DND-41 (cell line): Measurements from ENCODE around the gene PRR7.

Source experiments
- EZH2 ChIP-seq: IDR thresholded peaks from 3 replicates; pipeline ENCODE4 v1.6.1; 2012; ENCODE audit warnings: borderline replicate concordance, low read depth, mild to moderate bottlenecking, moderate library complexity, low read length, inconsistent platforms; ENCODE audit not compliant: severe bottlenecking
- TF ChIP-seq, protein P1 (sequence below): IDR thresholded peaks from 2 replicates; pipeline ENCODE4 v1.5.1; 2012; ENCODE audit warnings: borderline replicate concordance, low read length, moderate library complexity, mild to moderate bottlenecking; ENCODE audit not compliant: poor library complexity, severe bottlenecking; ENCODE audit errors: extremely low read depth

DNA sequence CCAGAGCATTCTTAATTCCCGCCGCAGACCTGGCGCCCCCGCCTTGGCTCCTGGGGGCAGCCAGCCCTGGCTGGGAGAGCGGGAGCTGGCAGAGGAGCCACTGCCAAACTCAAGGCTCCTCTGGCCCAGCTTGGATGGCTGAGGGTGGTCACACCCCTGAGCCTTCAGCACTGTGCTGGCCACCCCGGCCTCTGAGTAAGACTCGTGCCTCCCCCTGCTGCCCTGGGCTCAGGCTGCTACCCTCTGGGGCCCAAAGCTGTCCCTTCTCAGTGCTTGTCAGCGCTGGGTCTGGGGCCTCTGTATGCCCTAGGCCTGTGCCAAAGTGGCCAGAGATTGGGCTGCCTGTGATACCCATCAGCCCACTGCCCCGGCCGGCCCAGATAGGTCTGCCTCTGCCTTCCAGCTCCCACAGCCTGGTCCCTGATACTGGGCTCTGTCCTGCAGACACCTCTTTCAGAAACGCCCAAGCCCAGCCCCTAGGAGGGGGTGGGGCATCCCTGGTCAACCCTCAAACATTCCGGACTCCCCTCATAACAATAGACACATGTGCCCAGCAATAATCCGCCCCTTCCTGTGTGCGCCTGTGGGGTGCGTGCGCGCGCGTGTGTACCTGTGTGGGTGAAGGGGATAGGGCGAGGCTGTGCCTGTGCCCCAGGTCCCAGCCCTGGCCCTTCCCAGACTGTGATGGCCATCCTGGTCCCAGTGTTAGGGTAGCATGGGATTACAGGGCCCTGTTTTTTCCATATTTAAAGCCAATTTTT is 4.4 kb upstream of the PRR7 start:
- TF ChIP-seq, protein P1, sequence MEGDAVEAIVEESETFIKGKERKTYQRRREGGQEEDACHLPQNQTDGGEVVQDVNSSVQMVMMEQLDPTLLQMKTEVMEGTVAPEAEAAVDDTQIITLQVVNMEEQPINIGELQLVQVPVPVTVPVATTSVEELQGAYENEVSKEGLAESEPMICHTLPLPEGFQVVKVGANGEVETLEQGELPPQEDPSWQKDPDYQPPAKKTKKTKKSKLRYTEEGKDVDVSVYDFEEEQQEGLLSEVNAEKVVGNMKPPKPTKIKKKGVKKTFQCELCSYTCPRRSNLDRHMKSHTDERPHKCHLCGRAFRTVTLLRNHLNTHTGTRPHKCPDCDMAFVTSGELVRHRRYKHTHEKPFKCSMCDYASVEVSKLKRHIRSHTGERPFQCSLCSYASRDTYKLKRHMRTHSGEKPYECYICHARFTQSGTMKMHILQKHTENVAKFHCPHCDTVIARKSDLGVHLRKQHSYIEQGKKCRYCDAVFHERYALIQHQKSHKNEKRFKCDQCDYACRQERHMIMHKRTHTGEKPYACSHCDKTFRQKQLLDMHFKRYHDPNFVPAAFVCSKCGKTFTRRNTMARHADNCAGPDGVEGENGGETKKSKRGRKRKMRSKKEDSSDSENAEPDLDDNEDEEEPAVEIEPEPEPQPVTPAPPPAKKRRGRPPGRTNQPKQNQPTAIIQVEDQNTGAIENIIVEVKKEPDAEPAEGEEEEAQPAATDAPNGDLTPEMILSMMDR: no peak
- no peak for TF ChIP-seq EZH2
